ENCODE data around the gene TRIM72.

TRIM72 gene

DNA sequence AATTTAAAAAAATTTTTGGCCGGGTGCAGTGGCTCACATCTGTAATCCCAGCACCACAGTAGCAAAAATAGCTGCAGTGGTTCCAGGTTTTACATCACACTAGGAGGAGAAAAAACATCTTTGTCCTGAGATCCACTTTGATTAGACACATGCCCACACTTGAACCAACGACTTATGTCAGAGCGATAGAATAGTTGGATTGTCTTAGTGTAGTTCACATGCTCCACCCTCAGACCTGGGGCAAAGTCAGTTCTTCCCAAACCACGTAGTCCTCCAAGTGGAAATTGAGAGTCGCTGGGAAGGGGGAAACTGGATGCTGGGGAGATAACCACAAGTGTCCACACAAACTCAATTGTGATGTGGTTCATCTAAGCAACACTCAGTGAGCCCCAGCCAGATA, 34.4 kb downstream of the TRIM72 start:
- H3K4me1 ChIP-seq (ENCODE audit: insufficient read depth, low read length) = peaks cover 2% of the 10 kb centered on the region; the same call in 1 of the 2 replicates
- no peaks in the 10 kb centered on the region for H3K9me3 ChIP-seq (ENCODE audit: insufficient read depth, low read depth, low read length)
- H3K9ac ChIP-seq (ENCODE audit: low read depth, low read length) = no peak overlapping the region
- H3K36me3 ChIP-seq (ENCODE audit: insufficient read depth, low read depth, low read length) = no peaks in the 10 kb centered on the region
- H3K4me3 ChIP-seq (ENCODE audit: low read length) = no peak overlapping the region
- H3K27ac ChIP-seq (ENCODE audit: low read length) = no peak overlapping the region
- no peaks in the 10 kb centered on the region for H3K27me3 ChIP-seq (ENCODE audit: insufficient read depth, low read length)

GRCh38 chr16:31250782-31251384, 37.0 kb downstream of the TRIM72 start:
- Histone ChIP-seq H3K27ac (ENCODE audit: low read length) (no peak overlapping the region), H3K9ac (ENCODE audit: low read depth, low read length) (no peak overlapping the region), H3K9me3 (ENCODE audit: insufficient read depth, low read depth, low read length) (no peaks in the 10 kb centered on the region), H3K27me3 (ENCODE audit: insufficient read depth, low read length) (no peaks in the 10 kb centered on the region), H3K36me3 (ENCODE audit: insufficient read depth, low read depth, low read length) (no peaks in the 10 kb centered on the region), H3K4me3 (ENCODE audit: low read length) (no peak overlapping the region), H3K4me1 (ENCODE audit: insufficient read depth, low read length) (peaks cover 1% of the 10 kb centered on the region; the same call in 1 of the 2 replicates)

DNA sequence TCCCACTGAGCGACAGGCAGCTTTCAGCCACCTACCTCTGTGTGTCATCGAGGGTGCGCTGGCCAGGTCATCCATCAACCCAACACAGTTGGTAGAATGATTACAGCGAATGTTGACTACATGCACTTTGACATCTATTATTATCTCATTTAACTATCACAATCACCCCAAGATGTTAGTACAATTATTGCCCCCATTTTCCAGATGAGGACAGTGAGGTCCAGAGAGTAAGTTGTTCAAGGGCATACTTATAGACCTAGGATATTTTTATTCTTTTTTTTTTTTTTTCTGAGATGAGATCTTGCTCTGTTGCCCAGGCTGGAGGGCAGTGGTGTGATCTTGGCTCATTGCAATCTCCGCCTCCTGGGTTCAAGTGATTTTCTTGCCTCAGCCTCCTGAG, 37.5 kb downstream of the TRIM72 start:
- Histone ChIP-seq H3K9ac (ENCODE audit: low read depth, low read length) (no peak overlapping the region), H3K9me3 (ENCODE audit: insufficient read depth, low read depth, low read length) (no peaks in the 10 kb centered on the region), H3K27ac (ENCODE audit: low read length) (no peak overlapping the region), H3K4me1 (ENCODE audit: insufficient read depth, low read length) (no peaks in the 10 kb centered on the region; the same call in 1 of the 2 replicates), H3K36me3 (ENCODE audit: insufficient read depth, low read depth, low read length) (no peaks in the 10 kb centered on the region), H3K4me3 (ENCODE audit: low read length) (no peak overlapping the region), H3K27me3 (ENCODE audit: insufficient read depth, low read length) (no peaks in the 10 kb centered on the region)

DNA sequence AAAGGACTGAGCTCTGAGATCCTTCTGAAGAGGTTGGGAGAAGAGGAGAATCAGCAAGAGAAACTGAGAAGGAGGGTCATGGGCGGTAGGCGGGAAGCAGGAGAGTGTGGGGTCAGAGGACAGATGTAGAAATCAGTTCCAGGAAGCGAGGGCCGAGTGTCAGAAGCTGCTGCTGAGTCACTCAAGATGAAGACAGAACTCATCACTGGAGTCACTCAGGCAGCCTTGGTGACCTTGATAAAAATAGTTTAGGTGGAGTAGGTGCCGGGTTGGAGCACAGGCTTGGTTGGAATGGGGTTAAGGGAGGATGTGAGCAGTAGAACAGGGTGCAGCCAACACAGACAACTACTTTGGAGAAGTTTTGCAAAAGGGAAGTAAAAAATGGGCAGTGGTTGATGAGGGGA, 39.7 kb downstream of the TRIM72 start:
- Histone ChIP-seq H3K4me3 (ENCODE audit: low read length) (no peak overlapping the region), H3K36me3 (ENCODE audit: insufficient read depth, low read depth, low read length) (no peaks in the 10 kb centered on the region), H3K27me3 (ENCODE audit: insufficient read depth, low read length) (no peaks in the 10 kb centered on the region), H3K9me3 (ENCODE audit: insufficient read depth, low read depth, low read length) (no peaks in the 10 kb centered on the region), H3K9ac (ENCODE audit: low read depth, low read length) (no peak overlapping the region), H3K4me1 (ENCODE audit: insufficient read depth, low read length) (no peaks in the 10 kb centered on the region), H3K27ac (ENCODE audit: low read length) (no peak overlapping the region)

DNA sequence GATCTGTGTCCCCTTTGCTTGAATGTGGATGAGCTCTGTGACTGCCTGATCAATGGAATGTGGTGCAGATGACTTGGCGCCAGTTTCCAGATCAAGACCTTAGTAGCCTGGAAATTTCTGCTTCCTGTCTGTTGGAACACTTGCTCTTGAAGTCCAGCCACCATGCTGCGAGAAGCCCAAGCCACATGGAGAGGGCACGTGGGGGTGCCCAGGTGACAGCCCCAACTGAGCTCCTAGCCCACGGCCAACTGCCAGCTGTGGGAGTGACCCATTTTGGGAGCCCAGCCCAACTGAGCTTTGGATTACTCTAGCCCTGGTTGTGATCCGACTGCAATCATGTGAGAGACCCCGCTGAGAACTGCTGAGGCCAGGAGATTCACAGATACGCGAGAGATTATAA, 42.5 kb downstream of the TRIM72 start:
- Histone ChIP-seq H3K9me3 (ENCODE audit: insufficient read depth, low read depth, low read length) (no peaks in the 10 kb centered on the region), H3K4me1 (ENCODE audit: insufficient read depth, low read length) (no peaks in the 10 kb centered on the region), H3K9ac (ENCODE audit: low read depth, low read length) (no peak overlapping the region), H3K4me3 (ENCODE audit: low read length) (no peak overlapping the region), H3K36me3 (ENCODE audit: insufficient read depth, low read depth, low read length) (no peaks in the 10 kb centered on the region), H3K27me3 (ENCODE audit: insufficient read depth, low read length) (no peaks in the 10 kb centered on the region), H3K27ac (ENCODE audit: low read length) (no peak overlapping the region)

GRCh38 chr16:31258366-31258765, 44.4 kb downstream of the TRIM72 start:
- H3K27me3 ChIP-seq (ENCODE audit: insufficient read depth, low read length) = no peaks in the 10 kb centered on the region
- no peaks in the 10 kb centered on the region for H3K9me3 ChIP-seq (ENCODE audit: insufficient read depth, low read depth, low read length)
- no peak overlapping the region for H3K4me3 ChIP-seq (ENCODE audit: low read length)
- no peaks in the 10 kb centered on the region for H3K4me1 ChIP-seq (ENCODE audit: insufficient read depth, low read length)
- no peak overlapping the region for H3K27ac ChIP-seq (ENCODE audit: low read length)
- H3K36me3 ChIP-seq (ENCODE audit: insufficient read depth, low read depth, low read length) = no peaks in the 10 kb centered on the region
- H3K9ac ChIP-seq (ENCODE audit: low read depth, low read length) = no peak overlapping the region

DNA sequence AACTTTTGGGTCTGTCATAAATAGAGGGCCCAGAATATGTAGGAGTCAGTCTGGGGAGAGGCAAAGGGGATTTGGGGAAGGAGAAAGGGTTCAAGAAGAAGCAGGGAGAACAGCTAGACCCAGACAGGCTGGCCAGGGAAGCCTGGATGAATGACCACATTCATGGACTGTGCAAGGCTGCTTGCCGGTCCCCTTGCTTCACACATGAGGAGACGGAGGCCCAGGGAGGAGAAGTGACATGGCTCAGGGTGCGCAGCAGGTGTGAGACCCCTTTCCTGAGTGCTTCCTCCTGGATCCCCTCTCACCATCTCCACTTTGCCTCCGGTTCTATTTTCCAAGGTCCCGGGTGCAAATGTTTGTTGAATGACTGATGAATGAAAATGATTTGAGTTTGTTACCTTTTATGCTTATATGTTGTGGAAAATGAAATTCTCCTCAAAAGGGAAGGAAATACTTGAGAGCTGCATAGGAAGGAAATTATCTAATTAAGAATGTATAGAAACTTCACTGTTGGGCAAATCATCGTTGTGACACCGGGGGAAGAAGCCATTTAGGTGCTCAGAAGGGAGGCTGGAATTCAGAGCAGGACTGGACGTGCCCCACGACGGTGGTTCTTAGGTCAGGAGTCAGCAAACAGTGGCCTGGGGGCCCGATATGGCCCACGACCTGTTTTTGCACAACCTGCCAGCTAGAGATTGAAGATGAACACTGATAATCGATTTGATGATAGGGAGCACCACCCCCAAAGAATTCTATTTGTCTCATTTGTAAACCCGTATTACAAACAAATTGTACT, 46.4 kb downstream of the TRIM72 start:
- Histone ChIP-seq H3K27ac (ENCODE audit: low read length) (no peak overlapping the region), H3K9me3 (ENCODE audit: insufficient read depth, low read depth, low read length) (no peaks in the 10 kb centered on the region), H3K4me1 (ENCODE audit: insufficient read depth, low read length) (peaks cover 2% of the 10 kb centered on the region; the same call in 1 of the 2 replicates), H3K4me3 (ENCODE audit: low read length) (no peak overlapping the region), H3K9ac (ENCODE audit: low read depth, low read length) (no peak overlapping the region), H3K27me3 (ENCODE audit: insufficient read depth, low read length) (no peaks in the 10 kb centered on the region), H3K36me3 (ENCODE audit: insufficient read depth, low read depth, low read length) (no peaks in the 10 kb centered on the region)

- H3K4me3 ChIP-seq (ENCODE audit: low read length) = no peak overlapping the region
- H3K27ac ChIP-seq (ENCODE audit: low read length) = no peak overlapping the region
- no peaks in the 10 kb centered on the region for H3K27me3 ChIP-seq (ENCODE audit: insufficient read depth, low read length)
- peaks cover 3% of the 10 kb centered on the region; the same call in 1 of the 2 replicates for H3K4me1 ChIP-seq (ENCODE audit: insufficient read depth, low read length)
- no peaks in the 10 kb centered on the region for H3K9me3 ChIP-seq (ENCODE audit: insufficient read depth, low read depth, low read length)
- H3K9ac ChIP-seq (ENCODE audit: low read depth, low read length) = no peak overlapping the region
- no peaks in the 10 kb centered on the region for H3K36me3 ChIP-seq (ENCODE audit: insufficient read depth, low read depth, low read length)
Measured at GRCh38 chr16:31262084-31262483, 48.2 kb downstream of the TRIM72 start.

- H3K27ac ChIP-seq (ENCODE audit: low read length) = no peak overlapping the region
- no peaks in the 10 kb centered on the region for H3K9me3 ChIP-seq (ENCODE audit: insufficient read depth, low read depth, low read length)
- no peaks in the 10 kb centered on the region for H3K36me3 ChIP-seq (ENCODE audit: insufficient read depth, low read depth, low read length)
- H3K9ac ChIP-seq (ENCODE audit: low read depth, low read length) = no peak overlapping the region
- no peaks in the 10 kb centered on the region for H3K27me3 ChIP-seq (ENCODE audit: insufficient read depth, low read length)
- no peak overlapping the region for H3K4me3 ChIP-seq (ENCODE audit: low read length)
- H3K4me1 ChIP-seq (ENCODE audit: insufficient read depth, low read length) = peaks cover 3% of the 10 kb centered on the region; the same call in 1 of the 2 replicates
Measured at GRCh38 chr16:31265329-31266245, 51.7 kb downstream of the TRIM72 start.

GRCh38 chr16:31267332-31268032, 53.6 kb downstream of the TRIM72 start:
- Histone ChIP-seq H3K4me1 (ENCODE audit: insufficient read depth, low read length) (peaks cover 3% of the 10 kb centered on the region; the same call in 1 of the 2 replicates), H3K9ac (ENCODE audit: low read depth, low read length) (no peak overlapping the region), H3K27ac (ENCODE audit: low read length) (no peak overlapping the region), H3K9me3 (ENCODE audit: insufficient read depth, low read depth, low read length) (no peaks in the 10 kb centered on the region), H3K36me3 (ENCODE audit: insufficient read depth, low read depth, low read length) (no peaks in the 10 kb centered on the region), H3K27me3 (ENCODE audit: insufficient read depth, low read length) (no peaks in the 10 kb centered on the region), H3K4me3 (ENCODE audit: low read length) (no peak overlapping the region)

- no peaks in the 10 kb centered on the region for H3K27me3 ChIP-seq (ENCODE audit: insufficient read depth, low read length)
- H3K9ac ChIP-seq (ENCODE audit: low read depth, low read length) = no peak overlapping the region
- no peak overlapping the region for H3K27ac ChIP-seq (ENCODE audit: low read length)
Measured at GRCh38 chr16:31268033-31268365, 54.1 kb downstream of the TRIM72 start.

More at GRCh38 chr16:31268033-31268365, 54.1 kb downstream of the TRIM72 start:
- Histone ChIP-seq H3K4me3 (ENCODE audit: low read length) (no peak overlapping the region), H3K4me1 (ENCODE audit: insufficient read depth, low read length) (peaks cover 3% of the 10 kb centered on the region; the same call in 1 of the 2 replicates), H3K9me3 (ENCODE audit: insufficient read depth, low read depth, low read length) (no peaks in the 10 kb centered on the region), H3K36me3 (ENCODE audit: insufficient read depth, low read depth, low read length) (no peaks in the 10 kb centered on the region)

Measured in iPS-20b (cell line).